ENCODE measurements around the gene SLC7A11.
A peak's percentile ranks its signal among the peaks of the same experiment; 100 is the strongest.

SLC7A11 gene

GRCh38 chr4:138242076-138242833, at the start of gene SLC7A11:
SLC7A11 (minus strand) TSS chr4:138242349; CDS start chr4:138242069, 280 bp downstream.
- FAIRE-seq (no peak), DNase-seq (ENCODE audit: low spot score) (peak; percentile 56)

- no peak for FAIRE-seq
- no peak for DNase-seq (ENCODE audit: low spot score)
Measured at GRCh38 chr4:138291431-138291830, 49.3 kb upstream of the SLC7A11 start.

- no peak for DNase-seq (ENCODE audit: low spot score)
Measured at GRCh38 chr4:138290805-138291204, 48.7 kb upstream of the SLC7A11 start.

GRCh38 chr4:138279286-138279685, 37.1 kb upstream of the SLC7A11 start:
- DNase-seq (ENCODE audit: low spot score) (no peak), FAIRE-seq (no peak)

More at GRCh38 chr4:138290805-138291204, 48.7 kb upstream of the SLC7A11 start:
- FAIRE-seq, result no peak

- DNase-seq (ENCODE audit: low spot score) (no peak), FAIRE-seq (no peak)
Measured at GRCh38 chr4:138277133-138277532, 35.0 kb upstream of the SLC7A11 start.

- FAIRE-seq, result no peak
Measured at GRCh38 chr4:138275963-138276621, 33.9 kb upstream of the SLC7A11 start.

GRCh38 chr4:138275216-138275615, 33.1 kb upstream of the SLC7A11 start:
- no peak for DNase-seq (ENCODE audit: low spot score)
- no peak for FAIRE-seq

More at GRCh38 chr4:138275963-138276621, 33.9 kb upstream of the SLC7A11 start:
- DNase-seq (ENCODE audit: low spot score), result no peak

GRCh38 chr4:138269175-138269574, 27.0 kb upstream of the SLC7A11 start:
- FAIRE-seq, result no peak
- DNase-seq (ENCODE audit: low spot score), result no peak

GRCh38 chr4:138267835-138268234, 25.7 kb upstream of the SLC7A11 start:
- DNase-seq (ENCODE audit: low spot score) (no peak), FAIRE-seq (no peak)

GRCh38 chr4:138266948-138267347, 24.8 kb upstream of the SLC7A11 start:
- FAIRE-seq (no peak), DNase-seq (ENCODE audit: low spot score) (no peak)

- no peak for DNase-seq (ENCODE audit: low spot score)
- FAIRE-seq, result no peak
Measured at GRCh38 chr4:138263247-138263816, 21.2 kb upstream of the SLC7A11 start.

GRCh38 chr4:138262469-138262868, 20.3 kb upstream of the SLC7A11 start:
- DNase-seq (ENCODE audit: low spot score) (no peak), FAIRE-seq (no peak)

- DNase-seq (ENCODE audit: low spot score) (no peak), FAIRE-seq (no peak)
Measured at GRCh38 chr4:138262030-138262429, 19.9 kb upstream of the SLC7A11 start.

- FAIRE-seq, result no peak
Measured at GRCh38 chr4:138259824-138260223, 17.7 kb upstream of the SLC7A11 start.

GRCh38 chr4:138259271-138259670, 17.1 kb upstream of the SLC7A11 start:
- DNase-seq (ENCODE audit: low spot score), result no peak
- no peak for FAIRE-seq

More at GRCh38 chr4:138259824-138260223, 17.7 kb upstream of the SLC7A11 start:
- DNase-seq (ENCODE audit: low spot score), result peak; percentile 13

GRCh38 chr4:138256608-138257007, 14.5 kb upstream of the SLC7A11 start:
- no peak for DNase-seq (ENCODE audit: low spot score)
- no peak for FAIRE-seq

GRCh38 chr4:138255917-138256597, 13.9 kb upstream of the SLC7A11 start:
- DNase-seq (ENCODE audit: low spot score), result no peak
- no peak for FAIRE-seq

- no peak for DNase-seq (ENCODE audit: low spot score)
- FAIRE-seq, result no peak
Measured at GRCh38 chr4:138252551-138252950, 10.4 kb upstream of the SLC7A11 start.

GRCh38 chr4:138251938-138252337, 9.8 kb upstream of the SLC7A11 start:
- FAIRE-seq (no peak), DNase-seq (ENCODE audit: low spot score) (no peak)

- no peak for FAIRE-seq
- no peak for DNase-seq (ENCODE audit: low spot score)
Measured at GRCh38 chr4:138249132-138249531, 7.0 kb upstream of the SLC7A11 start.

- DNase-seq (ENCODE audit: low spot score), result no peak
Measured at GRCh38 chr4:138248058-138248457, 5.9 kb upstream of the SLC7A11 start.

GRCh38 chr4:138247643-138248042, 5.5 kb upstream of the SLC7A11 start:
- DNase-seq (ENCODE audit: low spot score) (no peak), FAIRE-seq (no peak)

More at GRCh38 chr4:138248058-138248457, 5.9 kb upstream of the SLC7A11 start:
- FAIRE-seq, result no peak
